Panc1 (cell line): ENCODE measurements around the gene ZC3H12D. TPM values are rescaled to one million over a fixed set of nuclear protein-coding genes. Genes with fewer than 3 reads are reported as not detected.

ENCODE experiments used
- ATAC-seq: fragments of 200-7000 bp; cut with Tn5 transposase; 2 replicates; pipeline ENCODE4 v1.9.1; 2020; ENCODE audit warnings: mild to moderate bottlenecking, moderate library complexity
- BruUV-seq: library from RNA; stranded (reverse); fragments of 400-500 nt; replicated peaks from 2 replicates; lab custom pipeline; 2021; lab: Mats Ljungman, UMichigan
- CTCF ChIA-PET: fragments of 300-600 bp; sonication (Branson Sonifier 250); formaldehyde crosslinking; loops from one replicate; lab custom pipeline; 2022; ENCODE audit warnings: antibody characterized with exemption; lab: Charles Lee
- POLR2A ChIA-PET: fragments of 300-600 bp; sonication (Branson Sonifier 250); formaldehyde crosslinking; loops from one replicate; lab custom pipeline; 2022; ENCODE audit warnings: antibody characterized with exemption; lab: Charles Lee
- DNase-seq: peaks from one replicate; pipeline ENCODE4 v3.0.0-alpha.2; 2010; ENCODE audit warnings: low read depth, low spot score
- H3K27ac ChIP-seq: 2 replicates; pipeline ENCODE4 v1.5.1; 2011; ENCODE audit warnings: mild to moderate bottlenecking, low read length, inconsistent platforms
- H3K27me3 ChIP-seq: fragments of 200-500 bp; sonication (Bioruptor generic); 2 replicates; pipeline ENCODE4 v1.6.0; 2014; ENCODE audit warnings: low read length, inconsistent platforms; ENCODE audit not compliant: control insufficient read depth, insufficient read depth
- H3K36me3 ChIP-seq: fragments of 200-500 bp; sonication (Bioruptor generic); 2 replicates; pipeline ENCODE4 v1.5.1; 2014; ENCODE audit warnings: inconsistent platforms, mild to moderate bottlenecking, low read length, moderate library complexity; ENCODE audit not compliant: control insufficient read depth, insufficient read depth
- H3K4me1 ChIP-seq: 2 replicates; pipeline ENCODE4 v1.5.1; 2011; ENCODE audit warnings: inconsistent platforms, mild to moderate bottlenecking, low read length, moderate library complexity; ENCODE audit not compliant: control insufficient read depth, insufficient read depth
- H3K4me3 ChIP-seq, 2 experiments: 2 replicates each; pipeline ENCODE4 v1.5.1; 2011 to 2012; ENCODE audit warnings: low read depth in 2 of 2, low read length in 2 of 2, mild to moderate bottlenecking in 2 of 2, inconsistent platforms in 1 of 2, moderate library complexity in 1 of 2
- H3K9me3 ChIP-seq: fragments of 200-500 bp; sonication (Bioruptor generic); 2 replicates; pipeline ENCODE4 v1.5.1; 2014; ENCODE audit warnings: low read depth, mild to moderate bottlenecking, inconsistent platforms, low read length, moderate library complexity; ENCODE audit not compliant: control insufficient read depth, insufficient read depth
- POLR2AphosphoS5 ChIP-seq: IDR thresholded peaks from 2 replicates; pipeline ENCODE4 v1.6.1; 2012; ENCODE audit warnings: mild to moderate bottlenecking, low read depth, low read length, moderate library complexity
- SIN3A ChIP-seq: IDR thresholded peaks from 2 replicates; pipeline ENCODE4 v1.6.1; 2012; ENCODE audit warnings: low read depth, mild to moderate bottlenecking, low read length, moderate library complexity, borderline replicate concordance; ENCODE audit not compliant: insufficient read depth
- TCF7L2 ChIP-seq: IDR thresholded peaks from 2 replicates; pipeline ENCODE4 v1.6.1; 2011; ENCODE audit warnings: mild to moderate bottlenecking, low read depth, low read length, inconsistent platforms
- in situ Hi-C: cut with HindIII; loops from 2 replicates; pipeline ENCODE4 v1.10.0; 2016; ENCODE audit warnings: low sequenced_read_pairs, low pct_unique_long_range_greater_than_20kb
- intact Hi-C: fragments of 100-400 bp; cut with micrococcal nuclease; formaldehyde crosslinking; loops from one replicate; pipeline ENCODE4 v1.10.0; 2022; ENCODE audit not compliant: unreplicated experiment
- total RNA-seq: library from RNA; stranded (reverse); gene quantifications from one replicate; pipeline ENCODE4 v1.2.1, GENCODE V29; 2021; ENCODE audit not compliant: unreplicated experiment
- TF ChIP-seq, protein P1 (sequence below): fragments of 450-650 bp; IDR thresholded peaks from 2 replicates; pipeline ENCODE4 v1.5.1; 2017; ENCODE audit warnings: mild to moderate bottlenecking
- TF ChIP-seq, protein P2 (sequence below), 2 experiments: IDR thresholded peaks; 2 replicates each; pipeline ENCODE4 v1.6.1; 2011 to 2012; ENCODE audit warnings: low read depth in 2 of 2, control low read depth in 1 of 2, low read length in 1 of 2, mild to moderate bottlenecking in 1 of 2, moderate library complexity in 1 of 2; ENCODE audit not compliant: insufficient read depth in 1 of 2

Gene ZC3H12D
- total RNA-seq, 1 experiment from 2014 or later, result 0.26 TPM

GRCh38 chr6:149471801-149472200 is 13.0 kb downstream of the ZC3H12D start:
- Histone ChIP-seq H3K4me1 (no peaks in the 10 kb centered on the region), H3K4me3 (no peak overlapping the region), H3K9me3 (no peaks in the 10 kb centered on the region), H3K27me3 (no peaks in the 10 kb centered on the region), H3K36me3 (no peaks in the 10 kb centered on the region), H3K27ac (no peak overlapping the region)
- TF ChIP-seq POLR2AphosphoS5 (no peak), SIN3A (no peak), TCF7L2 (no peak)
- TF ChIP-seq, protein P1, sequence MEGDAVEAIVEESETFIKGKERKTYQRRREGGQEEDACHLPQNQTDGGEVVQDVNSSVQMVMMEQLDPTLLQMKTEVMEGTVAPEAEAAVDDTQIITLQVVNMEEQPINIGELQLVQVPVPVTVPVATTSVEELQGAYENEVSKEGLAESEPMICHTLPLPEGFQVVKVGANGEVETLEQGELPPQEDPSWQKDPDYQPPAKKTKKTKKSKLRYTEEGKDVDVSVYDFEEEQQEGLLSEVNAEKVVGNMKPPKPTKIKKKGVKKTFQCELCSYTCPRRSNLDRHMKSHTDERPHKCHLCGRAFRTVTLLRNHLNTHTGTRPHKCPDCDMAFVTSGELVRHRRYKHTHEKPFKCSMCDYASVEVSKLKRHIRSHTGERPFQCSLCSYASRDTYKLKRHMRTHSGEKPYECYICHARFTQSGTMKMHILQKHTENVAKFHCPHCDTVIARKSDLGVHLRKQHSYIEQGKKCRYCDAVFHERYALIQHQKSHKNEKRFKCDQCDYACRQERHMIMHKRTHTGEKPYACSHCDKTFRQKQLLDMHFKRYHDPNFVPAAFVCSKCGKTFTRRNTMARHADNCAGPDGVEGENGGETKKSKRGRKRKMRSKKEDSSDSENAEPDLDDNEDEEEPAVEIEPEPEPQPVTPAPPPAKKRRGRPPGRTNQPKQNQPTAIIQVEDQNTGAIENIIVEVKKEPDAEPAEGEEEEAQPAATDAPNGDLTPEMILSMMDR, result no peak
- TF ChIP-seq, protein P2, sequence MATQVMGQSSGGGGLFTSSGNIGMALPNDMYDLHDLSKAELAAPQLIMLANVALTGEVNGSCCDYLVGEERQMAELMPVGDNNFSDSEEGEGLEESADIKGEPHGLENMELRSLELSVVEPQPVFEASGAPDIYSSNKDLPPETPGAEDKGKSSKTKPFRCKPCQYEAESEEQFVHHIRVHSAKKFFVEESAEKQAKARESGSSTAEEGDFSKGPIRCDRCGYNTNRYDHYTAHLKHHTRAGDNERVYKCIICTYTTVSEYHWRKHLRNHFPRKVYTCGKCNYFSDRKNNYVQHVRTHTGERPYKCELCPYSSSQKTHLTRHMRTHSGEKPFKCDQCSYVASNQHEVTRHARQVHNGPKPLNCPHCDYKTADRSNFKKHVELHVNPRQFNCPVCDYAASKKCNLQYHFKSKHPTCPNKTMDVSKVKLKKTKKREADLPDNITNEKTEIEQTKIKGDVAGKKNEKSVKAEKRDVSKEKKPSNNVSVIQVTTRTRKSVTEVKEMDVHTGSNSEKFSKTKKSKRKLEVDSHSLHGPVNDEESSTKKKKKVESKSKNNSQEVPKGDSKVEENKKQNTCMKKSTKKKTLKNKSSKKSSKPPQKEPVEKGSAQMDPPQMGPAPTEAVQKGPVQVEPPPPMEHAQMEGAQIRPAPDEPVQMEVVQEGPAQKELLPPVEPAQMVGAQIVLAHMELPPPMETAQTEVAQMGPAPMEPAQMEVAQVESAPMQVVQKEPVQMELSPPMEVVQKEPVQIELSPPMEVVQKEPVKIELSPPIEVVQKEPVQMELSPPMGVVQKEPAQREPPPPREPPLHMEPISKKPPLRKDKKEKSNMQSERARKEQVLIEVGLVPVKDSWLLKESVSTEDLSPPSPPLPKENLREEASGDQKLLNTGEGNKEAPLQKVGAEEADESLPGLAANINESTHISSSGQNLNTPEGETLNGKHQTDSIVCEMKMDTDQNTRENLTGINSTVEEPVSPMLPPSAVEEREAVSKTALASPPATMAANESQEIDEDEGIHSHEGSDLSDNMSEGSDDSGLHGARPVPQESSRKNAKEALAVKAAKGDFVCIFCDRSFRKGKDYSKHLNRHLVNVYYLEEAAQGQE (IDR thresholded peaks at IDR 0.05; ENCODE audit: insufficient read depth in 1 of 2, low read depth in 2 of 2, low read length in 1 of 2), result no peak
- in situ Hi-C loops (no loop called here), intact Hi-C loops (no loop called here)
- DNase-seq, result no peak
- no TSS peak for BruUV-seq
- ATAC-seq, result no peak
- POLR2A ChIA-PET, result no interaction called here
- CTCF ChIA-PET, result no interaction called here

DNA sequence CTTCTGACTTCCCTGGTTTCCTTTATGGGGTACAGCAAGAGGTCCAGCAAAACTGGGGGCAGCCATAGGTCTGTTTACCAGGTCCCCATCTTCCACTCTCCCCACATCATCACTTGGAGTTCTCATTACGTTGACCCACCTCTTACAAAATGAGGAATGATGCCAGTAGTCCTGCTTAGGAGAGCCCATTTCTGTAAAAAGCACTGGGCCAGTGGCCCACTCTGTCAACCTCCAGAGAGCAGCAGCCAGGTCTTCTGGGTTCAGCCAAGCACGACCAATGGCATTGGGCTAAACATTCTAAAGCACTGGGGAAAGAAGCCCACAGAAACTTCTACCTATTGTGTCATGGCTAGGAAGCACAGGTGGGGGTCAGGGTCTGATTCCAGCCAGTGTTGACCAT is 13.9 kb downstream of the ZC3H12D start:
- H3K36me3 ChIP-seq, result no peaks in the 10 kb centered on the region
- no peak overlapping the region for H3K27ac ChIP-seq
- POLR2A ChIA-PET, result no interaction called here
- no TSS peak for BruUV-seq
- no peaks in the 10 kb centered on the region for H3K9me3 ChIP-seq
- TF ChIP-seq POLR2AphosphoS5 (no peak), SIN3A (no peak), TCF7L2 (no peak)
- TF ChIP-seq, protein P2 (IDR thresholded peaks at IDR 0.05; ENCODE audit: insufficient read depth in 1 of 2, low read depth in 2 of 2, low read length in 1 of 2), result no peak
- TF ChIP-seq, protein P1, result no peak
- no peaks in the 10 kb centered on the region for H3K4me1 ChIP-seq
- no peak overlapping the region for H3K4me3 ChIP-seq
- CTCF ChIA-PET, result no interaction called here
- intact Hi-C loops, result no loop called here
- in situ Hi-C loops, result no loop called here
- ATAC-seq, result no peak
- no peak for DNase-seq
- H3K27me3 ChIP-seq, result no peaks in the 10 kb centered on the region
